ENCODE results near the gene KDM5B.

The KDM5B gene

GRCh38 chr1:202694314-202694713 is 113.9 kb downstream of the KDM5B start:
- peaks cover 4 to 73% (median 17%) of the 10 kb centered on the region in 5 experiments for H3K27me3 ChIP-seq (replicated peaks in 2 of 5; ENCODE audit: control insufficient read depth in 4 of 5, insufficient read depth in 5 of 5, low read length in 4 of 5)
- no peak overlapping the region for H3K27ac ChIP-seq (ENCODE audit: insufficient read depth in 1 of 2, low read depth in 1 of 2, low read length in 2 of 2, poor library complexity in 1 of 2, severe bottlenecking in 2 of 2)
- peaks cover 0 to 8% (median 7%) of the 10 kb centered on the region in 4 experiments for H3K4me1 ChIP-seq (ENCODE audit: control extremely low read depth in 1 of 4, control insufficient read depth in 4 of 4, insufficient read depth in 4 of 4, low read length in 3 of 4)
- no peaks in the 10 kb centered on the region for H3K9me3 ChIP-seq (ENCODE audit: control extremely low read depth in 1 of 5, control insufficient read depth in 4 of 5, insufficient read depth in 2 of 5, low read depth in 1 of 5, low read length in 4 of 5)
- 72% methylated on average over 5 of the region's 5 CpGs for WGBS (ENCODE audit: insufficient coverage)
- POLR2A ChIA-PET, result no interaction called here
- no peak for DNase-seq
- no peak overlapping the region for H3K4me3 ChIP-seq (ENCODE audit: control insufficient read depth in 1 of 7, extremely low read depth in 1 of 7, insufficient read depth in 4 of 7, low read depth in 2 of 7, low read length in 6 of 7)
- no peaks in the 10 kb centered on the region for H3K36me3 ChIP-seq (ENCODE audit: control insufficient read depth in 4 of 4, insufficient read depth in 4 of 4, low read length in 3 of 4)
- CTCF ChIA-PET, result interaction anchor here (3.8 kb wide), 1 partner anchor 12 kb away, joined by 15 read pairs; no protein-coding TSS in a partner anchor

- Histone ChIP-seq H3K9me3 (ENCODE audit: control extremely low read depth in 1 of 5, control insufficient read depth in 4 of 5, insufficient read depth in 2 of 5, low read depth in 1 of 5, low read length in 4 of 5) (no peaks in the 10 kb centered on the region), H3K27me3 (replicated peaks in 2 of 5; ENCODE audit: control insufficient read depth in 4 of 5, insufficient read depth in 5 of 5, low read length in 4 of 5) (peaks cover 4 to 75% (median 17%) of the 10 kb centered on the region in 5 experiments), H3K4me3 (ENCODE audit: control insufficient read depth in 1 of 7, extremely low read depth in 1 of 7, insufficient read depth in 4 of 7, low read depth in 2 of 7, low read length in 6 of 7) (no peak overlapping the region), H3K36me3 (ENCODE audit: control insufficient read depth in 4 of 4, insufficient read depth in 4 of 4, low read length in 3 of 4) (no peaks in the 10 kb centered on the region), H3K27ac (ENCODE audit: insufficient read depth in 1 of 2, low read depth in 1 of 2, low read length in 2 of 2, poor library complexity in 1 of 2, severe bottlenecking in 2 of 2) (no peak overlapping the region), H3K4me1 (ENCODE audit: control extremely low read depth in 1 of 4, control insufficient read depth in 4 of 4, insufficient read depth in 4 of 4, low read length in 3 of 4) (peaks cover 0 to under 1% (median under 1%) of the 10 kb centered on the region in 4 experiments)
- CTCF ChIA-PET, result interaction anchor here (0.6 to 3.8 kb wide), 7 partner anchors 11 to 41 kb away, joined by 3 to 15 read pairs (median 5); no protein-coding TSS in a partner anchor
- DNase-seq, result peak; percentile 76 to 91 (median 86)
- WGBS (ENCODE audit: insufficient coverage), result 6% methylated on average over 2 of the region's 3 CpGs
- POLR2A ChIA-PET, result no interaction called here
These were observed 115.2 kb downstream of the KDM5B start for GRCh38 chr1:202692959-202693555.

GRCh38 chr1:202691816-202692215 is 116.4 kb downstream of the KDM5B start:
- ChIA-PET CTCF (interaction anchor here (1.4 to 3.8 kb wide), 5 partner anchors 10 to 40 kb away, joined by 3 to 15 read pairs (median 8); no protein-coding TSS in a partner anchor), POLR2A (no interaction called here)
- H3K4me3 ChIP-seq (ENCODE audit: control insufficient read depth in 1 of 7, extremely low read depth in 1 of 7, insufficient read depth in 4 of 7, low read depth in 2 of 7, low read length in 6 of 7), result no peak overlapping the region
- 60% methylated on average over 2 of the region's 2 CpGs for WGBS (ENCODE audit: insufficient coverage)
- no peaks in the 10 kb centered on the region for H3K36me3 ChIP-seq (ENCODE audit: control insufficient read depth in 4 of 4, insufficient read depth in 4 of 4, low read length in 3 of 4)
- DNase-seq, result no peak
- H3K27ac ChIP-seq (ENCODE audit: insufficient read depth in 1 of 2, low read depth in 1 of 2, low read length in 2 of 2, poor library complexity in 1 of 2, severe bottlenecking in 2 of 2), result no peak overlapping the region
- H3K4me1 ChIP-seq (ENCODE audit: control extremely low read depth in 1 of 4, control insufficient read depth in 4 of 4, insufficient read depth in 4 of 4, low read length in 3 of 4), result no peaks in the 10 kb centered on the region
- H3K27me3 ChIP-seq (replicated peaks in 2 of 5; ENCODE audit: control insufficient read depth in 4 of 5, insufficient read depth in 5 of 5, low read length in 4 of 5), result peaks cover 0 to 71% (median 17%) of the 10 kb centered on the region in 5 experiments
- H3K9me3 ChIP-seq (ENCODE audit: control extremely low read depth in 1 of 5, control insufficient read depth in 4 of 5, insufficient read depth in 2 of 5, low read depth in 1 of 5, low read length in 4 of 5), result no peaks in the 10 kb centered on the region

DNA sequence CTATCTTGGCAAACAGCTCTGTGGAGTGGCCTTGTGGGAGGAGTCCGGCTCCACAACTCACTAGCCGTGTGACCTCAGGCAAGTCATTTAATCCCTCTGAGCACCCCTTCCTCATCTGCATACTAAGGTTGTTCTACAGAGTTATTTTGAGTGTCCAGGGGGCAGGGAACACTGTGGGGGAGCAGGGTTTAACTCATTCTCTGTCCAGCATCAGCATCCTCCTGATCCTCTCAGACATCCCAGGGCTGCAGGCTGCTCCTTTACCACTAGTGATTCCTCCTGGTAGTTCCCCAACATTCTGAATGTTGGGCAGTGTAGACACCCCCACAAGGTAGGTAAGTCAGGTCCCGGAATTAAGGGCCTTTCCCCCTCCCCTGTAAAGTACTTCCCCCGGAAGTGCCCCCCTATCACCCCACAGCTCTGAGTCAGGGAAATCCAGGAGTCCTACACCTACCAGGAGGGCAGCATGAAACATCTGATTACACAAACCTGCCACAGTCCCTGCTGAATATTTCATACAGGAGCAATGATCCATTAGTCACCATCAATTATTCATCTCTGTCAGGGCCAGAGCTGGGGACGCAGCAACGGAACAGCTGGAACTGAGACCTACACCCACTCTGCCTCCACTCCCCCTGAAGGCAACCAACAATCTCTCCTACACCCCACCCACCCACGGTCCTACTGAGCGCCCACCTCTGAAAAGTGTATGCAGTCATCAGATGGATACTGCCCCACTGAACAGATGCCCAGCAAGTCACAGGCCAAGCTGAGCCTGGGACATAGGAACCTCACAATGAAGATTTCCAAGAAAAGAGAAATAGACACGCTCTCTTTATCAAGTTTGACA is 118.5 kb downstream of the KDM5B start:
- Histone ChIP-seq H3K27me3 (replicated peaks in 2 of 5; ENCODE audit: control insufficient read depth in 4 of 5, insufficient read depth in 5 of 5, low read length in 4 of 5) (peaks cover 0 to 71% (median 19%) of the 10 kb centered on the region in 5 experiments), H3K4me3 (ENCODE audit: control insufficient read depth in 1 of 7, extremely low read depth in 1 of 7, insufficient read depth in 4 of 7, low read depth in 2 of 7, low read length in 6 of 7) (no peak overlapping the region), H3K27ac (ENCODE audit: insufficient read depth in 1 of 2, low read depth in 1 of 2, low read length in 2 of 2, poor library complexity in 1 of 2, severe bottlenecking in 2 of 2) (no peak overlapping the region), H3K9me3 (ENCODE audit: control extremely low read depth in 1 of 5, control insufficient read depth in 4 of 5, insufficient read depth in 2 of 5, low read depth in 1 of 5, low read length in 4 of 5) (no peaks in the 10 kb centered on the region), H3K4me1 (ENCODE audit: control extremely low read depth in 1 of 4, control insufficient read depth in 4 of 4, insufficient read depth in 4 of 4, low read length in 3 of 4) (no peaks in the 10 kb centered on the region), H3K36me3 (ENCODE audit: control insufficient read depth in 4 of 4, insufficient read depth in 4 of 4, low read length in 3 of 4) (no peaks in the 10 kb centered on the region)
- DNase-seq, result no peak
- CTCF ChIA-PET, result interaction anchor here (1.0 to 2.2 kb wide), 2 partner anchors 8 to 14 kb away, joined by 3 to 8 read pairs; no protein-coding TSS in a partner anchor
- 79% methylated on average over 9 of the region's 9 CpGs for WGBS (ENCODE audit: insufficient coverage)
- POLR2A ChIA-PET, result no interaction called here

- WGBS (ENCODE audit: insufficient coverage), result 72% methylated on average over 3 of the region's 3 CpGs
- POLR2A ChIA-PET, result no interaction called here
- H3K9me3 ChIP-seq (ENCODE audit: control extremely low read depth in 1 of 5, control insufficient read depth in 4 of 5, insufficient read depth in 2 of 5, low read depth in 1 of 5, low read length in 4 of 5), result no peaks in the 10 kb centered on the region
- no peaks in the 10 kb centered on the region for H3K36me3 ChIP-seq (ENCODE audit: control insufficient read depth in 4 of 4, insufficient read depth in 4 of 4, low read length in 3 of 4)
- no peak overlapping the region for H3K4me3 ChIP-seq (ENCODE audit: control insufficient read depth in 1 of 7, extremely low read depth in 1 of 7, insufficient read depth in 4 of 7, low read depth in 2 of 7, low read length in 6 of 7)
- CTCF ChIA-PET, result interaction anchor here (1.0 to 2.2 kb wide), 2 partner anchors 9 to 15 kb away, joined by 3 to 8 read pairs; no protein-coding TSS in a partner anchor
- H3K27me3 ChIP-seq (replicated peaks in 2 of 5; ENCODE audit: control insufficient read depth in 4 of 5, insufficient read depth in 5 of 5, low read length in 4 of 5), result peaks cover 0 to 71% (median 16%) of the 10 kb centered on the region in 5 experiments
- no peak overlapping the region for H3K27ac ChIP-seq (ENCODE audit: insufficient read depth in 1 of 2, low read depth in 1 of 2, low read length in 2 of 2, poor library complexity in 1 of 2, severe bottlenecking in 2 of 2)
- no peak for DNase-seq
- H3K4me1 ChIP-seq (ENCODE audit: control extremely low read depth in 1 of 4, control insufficient read depth in 4 of 4, insufficient read depth in 4 of 4, low read length in 3 of 4), result no peaks in the 10 kb centered on the region
These were observed 119.1 kb downstream of the KDM5B start for GRCh38 chr1:202689082-202689481.

GRCh38 chr1:202688401-202688800 is 119.8 kb downstream of the KDM5B start:
- Histone ChIP-seq H3K27me3 (replicated peaks in 2 of 5; ENCODE audit: control insufficient read depth in 4 of 5, insufficient read depth in 5 of 5, low read length in 4 of 5) (peaks cover 0 to 68% (median 11%) of the 10 kb centered on the region in 5 experiments), H3K36me3 (ENCODE audit: control insufficient read depth in 4 of 4, insufficient read depth in 4 of 4, low read length in 3 of 4) (no peaks in the 10 kb centered on the region), H3K4me1 (ENCODE audit: control extremely low read depth in 1 of 4, control insufficient read depth in 4 of 4, insufficient read depth in 4 of 4, low read length in 3 of 4) (no peaks in the 10 kb centered on the region), H3K4me3 (ENCODE audit: control insufficient read depth in 1 of 7, extremely low read depth in 1 of 7, insufficient read depth in 4 of 7, low read depth in 2 of 7, low read length in 6 of 7) (no peak overlapping the region), H3K27ac (ENCODE audit: insufficient read depth in 1 of 2, low read depth in 1 of 2, low read length in 2 of 2, poor library complexity in 1 of 2, severe bottlenecking in 2 of 2) (no peak overlapping the region), H3K9me3 (ENCODE audit: control extremely low read depth in 1 of 5, control insufficient read depth in 4 of 5, insufficient read depth in 2 of 5, low read depth in 1 of 5, low read length in 4 of 5) (no peaks in the 10 kb centered on the region)
- CTCF ChIA-PET, result interaction anchor here (1.0 to 1.4 kb wide), 2 partner anchors 9 to 12 kb away, joined by 3 to 6 read pairs; no protein-coding TSS in a partner anchor
- WGBS (ENCODE audit: insufficient coverage), result 91% methylated on average over 7 of the region's 7 CpGs
- DNase-seq, result no peak
- POLR2A ChIA-PET, result no interaction called here

All from common myeloid progenitor, CD34-positive (primary cell).